HCT116 (cell line): ENCODE measurements around the gene CERS2. TPM values are rescaled to one million over a fixed set of nuclear protein-coding genes. Genes with fewer than 3 reads are reported as not detected.

ENCODE experiments used
- ATAC-seq: fragments of 200-7000 bp; cut with Tn5 transposase; 2 replicates; pipeline ENCODE4 v1.9.1; 2020; ENCODE audit warnings: mild to moderate bottlenecking, moderate library complexity
- BruUV-seq: library from RNA; stranded (reverse); fragments of 400-500 nt; replicated peaks from 2 replicates; lab custom pipeline; 2021; lab: Mats Ljungman, UMichigan
- CTCF ChIA-PET: fragments of 300-600 bp; sonication (Branson Sonifier 250); formaldehyde crosslinking; loops from one replicate; lab custom pipeline; 2021; ENCODE audit warnings: antibody characterized with exemption; lab: Charles Lee
- POLR2A ChIA-PET: fragments of 300-600, 350-600 bp; sonication (Branson Sonifier 250); formaldehyde crosslinking; loops from one replicate; lab custom pipeline; 2021; ENCODE audit warnings: antibody characterized with exemption; lab: Charles Lee
- RAD21 ChIA-PET, 2 experiments: fragments of 300-600 bp; sonication (Branson Sonifier 250); formaldehyde crosslinking; loops; one replicate each; lab custom pipeline; 2023; ENCODE audit warnings: low total read pairs in 2 of 2; ENCODE audit not compliant: uncharacterized antibody in 2 of 2, unreplicated experiment in 2 of 2, low non-redundant PET in 1 of 2; lab: Charles Lee
- DNase-seq: peaks from one replicate; pipeline ENCODE4 v3.0.0-alpha.2; 2010; ENCODE audit warnings: low read depth, low spot score
- H2AFZ ChIP-seq: fragments of 200-600 bp; shearing (Covaris generic), sonication (generic); 2 replicates; pipeline ENCODE4 v1.6.1; 2017; ENCODE audit warnings: low read depth, mixed run types, mixed read lengths, antibody characterized with exemption, low read length; ENCODE audit not compliant: poor library complexity, severe bottlenecking
- H3K27ac ChIP-seq: 2 replicates; pipeline ENCODE4 v1.5.1; 2012; ENCODE audit warnings: low read depth, low read length
- H3K27me3 ChIP-seq: fragments of 200-600 bp; sonication (generic); 2 replicates; pipeline ENCODE4 v1.6.1; 2016; ENCODE audit warnings: mixed run types, low read length, mixed read lengths; ENCODE audit not compliant: insufficient read depth
- H3K36me3 ChIP-seq, 2 experiments: fragments of 200-500 bp in 1 of 2; fragments of 200-600 bp in 1 of 2; sonication (Bioruptor generic) in 1 of 2; sonication (generic) in 1 of 2; 2 replicates each; pipeline versions ENCODE4 v1.5.1 to v1.6.1; 2014 to 2016; ENCODE audit warnings: low read length in 2 of 2, inconsistent platforms in 1 of 2, mixed read lengths in 1 of 2, mixed run types in 1 of 2; ENCODE audit not compliant: insufficient read depth in 2 of 2, control insufficient read depth in 1 of 2
- H3K4me1 ChIP-seq, 2 experiments: fragments of 200-600 bp in 1 of 2; sonication (generic) in 1 of 2; 2 replicates each; pipeline versions ENCODE4 v1.5.1 to v1.6.1; 2012 to 2017; ENCODE audit warnings: low read length in 2 of 2, inconsistent platforms in 1 of 2, mild to moderate bottlenecking in 1 of 2, mixed read lengths in 1 of 2, mixed run types in 1 of 2, moderate library complexity in 1 of 2; ENCODE audit not compliant: insufficient read depth in 2 of 2, control insufficient read depth in 1 of 2
- H3K4me2 ChIP-seq: fragments of 200-600 bp; sonication (generic); 2 replicates; pipeline ENCODE4 v1.6.1; 2017; ENCODE audit warnings: mixed run types, low read length, mixed read lengths
- H3K4me3 ChIP-seq, 2 experiments: fragments of 200-600 bp in 1 of 2; sonication (generic) in 1 of 2; replicated peaks in 1 of 2; 2 replicates each; pipeline ENCODE4 v1.5.1; 2011 to 2016; ENCODE audit warnings: low read length in 2 of 2, control low read depth in 1 of 2, low read depth in 1 of 2, mild to moderate bottlenecking in 1 of 2, mixed read lengths in 1 of 2, mixed run types in 1 of 2
- H3K79me2 ChIP-seq: fragments of 200-600 bp; sonication (generic); 2 replicates; pipeline ENCODE4 v1.6.1; 2017; ENCODE audit warnings: mild to moderate bottlenecking, mixed run types, low read length, moderate library complexity, mixed read lengths; ENCODE audit not compliant: insufficient read depth
- H3K9ac ChIP-seq: fragments of 200-600 bp; sonication (generic); 2 replicates; pipeline ENCODE4 v1.6.1; 2016; ENCODE audit warnings: low read length, mixed read lengths
- H3K9me2 ChIP-seq: fragments of 200-600 bp; sonication (generic), shearing (Covaris generic); 2 replicates; pipeline ENCODE4 v1.6.1; 2017; ENCODE audit warnings: mixed run types, mild to moderate bottlenecking, moderate library complexity; ENCODE audit not compliant: insufficient read depth
- H3K9me3 ChIP-seq, 2 experiments: fragments of 200-500 bp in 1 of 2; fragments of 200-600 bp in 1 of 2; sonication (Bioruptor generic) in 1 of 2; sonication (generic) in 1 of 2; 2 replicates each; pipeline ENCODE4 v1.6.1; 2014 to 2017; ENCODE audit warnings: low read length in 2 of 2, mixed read lengths in 2 of 2, inconsistent platforms in 1 of 2, low read depth in 1 of 2, mild to moderate bottlenecking in 1 of 2, mixed run types in 1 of 2, moderate library complexity in 1 of 2; ENCODE audit not compliant: control insufficient read depth in 1 of 2, insufficient read depth in 1 of 2
- H4K20me1 ChIP-seq: fragments of 200-600 bp; sonication (generic), shearing (Covaris generic); 2 replicates; pipeline ENCODE4 v1.6.1; 2017; ENCODE audit warnings: mixed run types, mild to moderate bottlenecking, moderate library complexity; ENCODE audit not compliant: insufficient read depth
- CBX3 ChIP-seq: IDR thresholded peaks from 2 replicates; pipeline ENCODE4 v1.6.1; 2012; ENCODE audit warnings: low read depth
- CEBPB ChIP-seq: IDR thresholded peaks from 2 replicates; pipeline ENCODE4 v1.6.1; 2012; ENCODE audit warnings: low read depth
- CTCF ChIP-seq, 3 experiments: fragments of 200-600 bp in 1 of 3; sonication (generic) in 1 of 3; IDR thresholded peaks in 2 of 3; conservative IDR thresholded peaks in 1 of 3; 2 replicates each; pipeline ENCODE4 v1.5.1; 2012 to 2017; ENCODE audit warnings: low read depth in 2 of 3, low read length in 2 of 3, antibody characterized with exemption in 1 of 3, borderline replicate concordance in 1 of 3, control low read depth in 1 of 3, mild to moderate bottlenecking in 1 of 3, mixed read lengths in 1 of 3, mixed run types in 1 of 3, moderate library complexity in 1 of 3; ENCODE audit not compliant: insufficient read depth in 1 of 3
- EGR1 ChIP-seq: IDR thresholded peaks from 2 replicates; pipeline ENCODE4 v1.6.1; 2012; ENCODE audit warnings: low read depth
- ELF1 ChIP-seq: IDR thresholded peaks from 2 replicates; pipeline ENCODE4 v1.6.1; 2012; ENCODE audit warnings: low read depth, borderline replicate concordance
- EZH2 ChIP-seq: fragments of 200-600 bp; sonication (generic); IDR thresholded peaks from 2 replicates; pipeline ENCODE4 v1.6.1; 2017; ENCODE audit warnings: antibody characterized with exemption, mixed run types
- EZH2phosphoT487 ChIP-seq: fragments of 200-600 bp; IDR thresholded peaks from 2 replicates; pipeline ENCODE4 v1.6.1; 2018; ENCODE audit warnings: antibody characterized with exemption, borderline replicate concordance
- FOSL1 ChIP-seq: IDR thresholded peaks from 2 replicates; pipeline ENCODE4 v1.6.1; 2012; ENCODE audit warnings: low read depth
- JUND ChIP-seq: IDR thresholded peaks from 2 replicates; pipeline ENCODE4 v1.6.1; 2012
- POLR2A ChIP-seq: IDR thresholded peaks from 2 replicates; pipeline ENCODE4 v1.7.0; 2011; ENCODE audit warnings: borderline replicate concordance; ENCODE audit not compliant: insufficient read depth, insufficient read length; ENCODE audit errors: extremely low read depth
- POLR2AphosphoS5 ChIP-seq: IDR thresholded peaks from 2 replicates; pipeline ENCODE4 v1.6.1; 2011; ENCODE audit warnings: mild to moderate bottlenecking, low read depth, low read length, moderate library complexity
- RAD21 ChIP-seq: IDR thresholded peaks from 2 replicates; pipeline ENCODE4 v1.6.1; 2012; ENCODE audit warnings: low read depth, mild to moderate bottlenecking
- SIN3A ChIP-seq: IDR thresholded peaks from 2 replicates; pipeline ENCODE4 v1.6.1; 2012; ENCODE audit warnings: low read depth
- SP1 ChIP-seq: IDR thresholded peaks from 2 replicates; pipeline ENCODE4 v1.6.1; 2012; ENCODE audit warnings: low read depth
- SRF ChIP-seq: IDR thresholded peaks from 2 replicates; pipeline ENCODE4 v1.6.1; 2012; ENCODE audit warnings: low read depth
- TCF7L2 ChIP-seq: IDR thresholded peaks from 2 replicates; pipeline ENCODE4 v1.7.0; 2011; ENCODE audit warnings: borderline replicate concordance, inconsistent platforms; ENCODE audit not compliant: insufficient read depth, insufficient read length; ENCODE audit errors: extremely low read depth
- YY1 ChIP-seq: IDR thresholded peaks from 2 replicates; pipeline ENCODE4 v1.6.1; 2011; ENCODE audit warnings: low read length, low read depth, moderate library complexity, mild to moderate bottlenecking; ENCODE audit not compliant: insufficient replicate concordance; ENCODE audit errors: extremely low read depth
- ZBTB33 ChIP-seq: IDR thresholded peaks from 2 replicates; pipeline ENCODE4 v1.6.1; 2011; ENCODE audit warnings: mild to moderate bottlenecking, low read length, moderate library complexity; ENCODE audit not compliant: insufficient replicate concordance; ENCODE audit errors: extremely low read depth
- ZFX ChIP-seq: fragments of 450-650 bp; IDR thresholded peaks from 2 replicates; pipeline ENCODE4 v1.6.1; 2017
- intact Hi-C: fragments of 100-400 bp; cut with micrococcal nuclease; formaldehyde crosslinking; loops from 2 replicates; pipeline ENCODE4 v1.10.0; 2022
- total RNA-seq: library from RNA; stranded (reverse); gene quantifications from one replicate; pipeline ENCODE4 v1.2.1, GENCODE V29; 2021; ENCODE audit not compliant: unreplicated experiment
- TF ChIP-seq, protein P1 (sequence below): IDR thresholded peaks from 2 replicates; pipeline ENCODE4 v1.6.1; 2012

Gene CERS2
- total RNA-seq, 1 experiment from 2014 or later, result 218 TPM

DNA sequence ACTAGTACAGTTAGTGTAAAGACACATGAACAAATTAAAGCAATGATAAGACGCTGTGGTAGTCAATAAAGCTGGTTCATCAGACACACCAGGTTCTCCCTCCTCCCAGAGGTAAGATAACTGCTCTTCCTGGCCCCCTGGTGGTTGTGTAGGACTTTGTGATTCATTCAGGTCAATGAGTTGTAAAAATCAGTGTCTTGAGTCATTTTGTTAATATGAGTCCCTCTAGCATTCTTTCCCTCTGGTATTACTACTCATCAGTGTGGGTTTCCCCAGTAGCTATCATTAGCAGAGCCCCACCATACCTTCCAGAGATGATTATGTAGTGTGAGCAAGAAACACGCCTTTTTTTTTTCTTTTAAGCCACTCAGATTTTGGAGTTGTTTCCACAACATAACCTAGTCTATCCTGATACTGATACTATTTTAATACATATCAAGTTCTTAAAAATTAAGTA lies 52.1 kb downstream of the CERS2 start (continued):
- TF ChIP-seq ZBTB33, result no peak
- TF ChIP-seq POLR2A, result no peak

DNA sequence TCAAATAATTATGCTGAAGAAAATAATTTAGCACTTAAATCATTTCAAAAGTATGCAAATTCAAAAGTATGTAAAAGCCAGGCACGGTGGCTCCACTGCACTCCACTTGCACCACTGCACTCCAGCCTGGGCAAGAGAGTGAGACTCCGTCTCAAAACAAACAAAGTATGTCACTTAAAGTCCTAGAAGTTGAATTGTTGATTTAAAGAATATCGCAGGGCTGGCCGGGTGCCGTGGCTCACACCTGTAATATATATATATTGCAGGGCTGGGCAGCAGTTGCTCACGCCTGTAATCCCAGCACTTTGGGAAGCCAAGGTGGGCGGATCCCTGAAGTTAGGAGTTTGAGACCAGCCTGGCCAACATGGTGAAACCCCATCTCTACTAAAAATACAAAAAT lies 57.2 kb downstream of the CERS2 start:
- ChIA-PET POLR2A (no interaction called here), CTCF (no interaction called here), RAD21 (no interaction called here)
- no peak overlapping the region for H3K4me3 ChIP-seq
- H3K27me3 ChIP-seq, result no peaks in the 10 kb centered on the region
- no peak for ATAC-seq
- no peak overlapping the region for H3K4me2 ChIP-seq
- H4K20me1 ChIP-seq, result no peaks in the 10 kb centered on the region
- H3K9ac ChIP-seq, result no peak overlapping the region
- no peaks in the 10 kb centered on the region for H3K9me3 ChIP-seq
- H3K27ac ChIP-seq, result no peak overlapping the region
- peaks cover 0 to 13% of the 10 kb centered on the region in 2 experiments; a peak in 2 of 4 replicates for H3K4me1 ChIP-seq
- no peaks in the 10 kb centered on the region for H3K79me2 ChIP-seq
- H2AFZ ChIP-seq, result no peak overlapping the region
- H3K9me2 ChIP-seq, result no peaks in the 10 kb centered on the region
- intact Hi-C loops, result no loop called here
- BruUV-seq, result no TSS peak
- TF ChIP-seq CEBPB, result no peak
- TF ChIP-seq SIN3A, result no peak
- TF ChIP-seq EZH2phosphoT487, result no peak
- no peak for TF ChIP-seq ZFX
- TF ChIP-seq POLR2AphosphoS5, result no peak
- no peak for TF ChIP-seq ELF1
- no peak for TF ChIP-seq CTCF (IDR thresholded peaks at IDR 0.05 in 2 of 3, conservative IDR thresholded peaks at IDR 0.05 in 1 of 3; ENCODE audit: borderline replicate concordance in 1 of 3, insufficient read depth in 1 of 3, low read depth in 2 of 3, low read length in 2 of 3)
- no peak for TF ChIP-seq EZH2
- TF ChIP-seq, protein P1, sequence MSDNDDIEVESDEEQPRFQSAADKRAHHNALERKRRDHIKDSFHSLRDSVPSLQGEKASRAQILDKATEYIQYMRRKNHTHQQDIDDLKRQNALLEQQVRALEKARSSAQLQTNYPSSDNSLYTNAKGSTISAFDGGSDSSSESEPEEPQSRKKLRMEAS, result no peak
- no peak for TF ChIP-seq JUND
- no peak for TF ChIP-seq CBX3
- TF ChIP-seq YY1, result no peak
- TF ChIP-seq RAD21, result no peak
- no peak for TF ChIP-seq POLR2A
- TF ChIP-seq TCF7L2, result no peak
- no peak for TF ChIP-seq SP1
- no peak for TF ChIP-seq SRF
- no peak for TF ChIP-seq FOSL1
- no peak for TF ChIP-seq EGR1
- no peak for TF ChIP-seq ZBTB33
- TF ChIP-seq, all 23 proteins: peak for 0
- H3K36me3 ChIP-seq, result no peaks in the 10 kb centered on the region
- no peak for DNase-seq
